IMR-90 (cell line): Measurements from ENCODE around the gene DGKD. TPM values are rescaled to one million over a fixed set of nuclear protein-coding genes. Genes with fewer than 3 reads are reported as not detected.

Experiments
- ATAC-seq: fragments of 200-7000 bp; cut with Tn5 transposase; 2 replicates; pipeline ENCODE4 v1.9.1; 2020; ENCODE audit warnings: low read depth, mild to moderate bottlenecking, moderate library complexity
- BruUV-seq: library from RNA; stranded (reverse); fragments of 400-500 nt; replicated peaks from 2 replicates; lab custom pipeline; 2021; lab: Mats Ljungman, UMichigan
- CTCF ChIA-PET: fragments of 300-600 bp; formaldehyde crosslinking; extraction: SDS; loops from one replicate; lab custom pipeline; 2021; ENCODE audit warnings: antibody characterized with exemption; lab: Yijun Ruan, JAX
- POLR2A ChIA-PET: fragments of 300-600 bp; sonication (Branson Sonifier 250); formaldehyde crosslinking; loops from one replicate; lab custom pipeline; 2022; ENCODE audit warnings: antibody characterized with exemption; ENCODE audit not compliant: unreplicated experiment; lab: Charles Lee
- DNase-seq: peaks from one replicate; pipeline ENCODE4 v3.0.0; 2013
- H2AFZ ChIP-seq: replicated peaks from 2 replicates; pipeline ENCODE3; 2013; ENCODE audit warnings: low read length, mild to moderate bottlenecking; ENCODE audit not compliant: poor library complexity
- H2AK5ac ChIP-seq: 2 replicates; pipeline ENCODE4 v1.6.1; 2013; ENCODE audit warnings: low read depth, low read length, inconsistent platforms
- H2AK9ac ChIP-seq: replicated peaks from 2 replicates; pipeline ENCODE3; 2013; ENCODE audit warnings: mild to moderate bottlenecking, low read depth, low read length, moderate library complexity; ENCODE audit not compliant: poor library complexity
- H2BK120ac ChIP-seq: 2 replicates; pipeline ENCODE4 v1.6.1; 2013; ENCODE audit warnings: low read depth, low read length, inconsistent platforms
- H2BK15ac ChIP-seq: 3 replicates; pipeline ENCODE4 v1.6.1; 2013; ENCODE audit warnings: low read depth, low read length, inconsistent platforms
- H2BK20ac ChIP-seq: 2 replicates; pipeline ENCODE4 v1.6.1; 2013; ENCODE audit warnings: low read depth, mild to moderate bottlenecking, inconsistent platforms, low read length, moderate library complexity
- H2BK5ac ChIP-seq: 2 replicates; pipeline ENCODE4 v1.6.1; 2013; ENCODE audit warnings: mild to moderate bottlenecking, low read depth, low read length, inconsistent platforms; ENCODE audit not compliant: poor library complexity, severe bottlenecking
- H3K14ac ChIP-seq: replicated peaks from 2 replicates; pipeline ENCODE4 v1.6.1; 2013; ENCODE audit warnings: low read depth, low read length, inconsistent platforms
- H3K18ac ChIP-seq: 2 replicates; pipeline ENCODE4 v1.6.1; 2013; ENCODE audit warnings: low read depth, low read length, control low read depth
- H3K23ac ChIP-seq: 2 replicates; pipeline ENCODE4 v1.6.1; 2013; ENCODE audit warnings: low read depth, low read length, inconsistent platforms
- H3K27ac ChIP-seq: 2 replicates; pipeline ENCODE4 v1.5.1; 2013; ENCODE audit warnings: mild to moderate bottlenecking, control low read depth, low read length; ENCODE audit not compliant: insufficient read depth
- H3K27me3 ChIP-seq: 2 replicates; pipeline ENCODE4 v1.6.1; 2013; ENCODE audit warnings: low read length; ENCODE audit not compliant: control insufficient read depth, insufficient read depth
- H3K36me3 ChIP-seq: 2 replicates; pipeline ENCODE4 v1.6.1; 2013; ENCODE audit warnings: low read length, mixed read lengths; ENCODE audit not compliant: control insufficient read depth, insufficient read depth
- H3K4ac ChIP-seq: 2 replicates; pipeline ENCODE4 v1.6.1; 2013; ENCODE audit warnings: low read depth, low read length, inconsistent platforms
- H3K4me1 ChIP-seq: 2 replicates; pipeline ENCODE4 v1.6.1; 2013; ENCODE audit warnings: low read length, mixed read lengths; ENCODE audit not compliant: control insufficient read depth, insufficient read depth
- H3K4me2 ChIP-seq: 2 replicates; pipeline ENCODE4 v1.6.1; 2013; ENCODE audit warnings: low read depth, mild to moderate bottlenecking, control low read depth, low read length, moderate library complexity
- H3K4me3 ChIP-seq: 2 replicates; pipeline ENCODE4 v1.5.1; 2013; ENCODE audit warnings: low read depth, mild to moderate bottlenecking, control low read depth, low read length, moderate library complexity; ENCODE audit not compliant: insufficient read depth
- H3K56ac ChIP-seq: 2 replicates; pipeline ENCODE4 v1.6.1; 2013; ENCODE audit warnings: low read length, inconsistent platforms; ENCODE audit not compliant: insufficient read depth; ENCODE audit errors: extremely low read depth
- H3K79me1 ChIP-seq, 2 experiments: 2 replicates each; pipeline ENCODE4 v1.6.1; 2013; ENCODE audit warnings: low read length in 2 of 2, inconsistent platforms in 1 of 2, low read depth in 1 of 2
- H3K9ac ChIP-seq: 2 replicates; pipeline ENCODE4 v1.6.1; 2013; ENCODE audit warnings: low read depth, low read length, control low read depth
- H3K9me1 ChIP-seq: 2 replicates; pipeline ENCODE4 v1.6.1; 2013; ENCODE audit warnings: low read length, inconsistent platforms; ENCODE audit not compliant: insufficient read depth
- H3K9me3 ChIP-seq: 2 replicates; pipeline ENCODE4 v1.6.1; 2013; ENCODE audit warnings: low read length; ENCODE audit not compliant: control insufficient read depth, insufficient read depth
- H4K20me1 ChIP-seq: 2 replicates; pipeline ENCODE4 v1.6.1; 2013; ENCODE audit warnings: low read length, inconsistent platforms; ENCODE audit not compliant: insufficient read depth
- H4K5ac ChIP-seq: 2 replicates; pipeline ENCODE4 v1.6.1; 2013; ENCODE audit warnings: mild to moderate bottlenecking, low read depth, low read length, control low read depth
- H4K8ac ChIP-seq, 2 experiments: 2 replicates each; pipeline ENCODE4 v1.6.1; 2013; ENCODE audit warnings: low read depth in 2 of 2, low read length in 2 of 2, control low read depth in 1 of 2, inconsistent platforms in 1 of 2
- H4K91ac ChIP-seq: 2 replicates; pipeline ENCODE4 v1.6.1; 2013; ENCODE audit warnings: low read depth, low read length, inconsistent platforms; ENCODE audit not compliant: insufficient read depth
- WGBS, 2 experiments: methylation state at CpG; one replicate each; pipeline versions ENCODE4 v1.1.5 to v1.1.7; 2013; ENCODE audit warnings: missing lambda C conversion rate in 2 of 2; ENCODE audit not compliant: insufficient read length in 1 of 2; ENCODE audit errors: extremely low coverage in 2 of 2; 5-methylcytosine and 5-hydroxymethylcytosine counted together
- dilution Hi-C: fragments of 300-500 bp; cut with HindIII; formaldehyde crosslinking; loops from one replicate; pipeline ENCODE4 v1.14.3; 2018; ENCODE audit warnings: low sequenced_read_pairs; ENCODE audit not compliant: unreplicated experiment
- in situ Hi-C: fragments of 300-500 bp; cut with MboI; formaldehyde crosslinking; loops from 3 replicates; pipeline ENCODE4 v1.14.3; 2019; ENCODE audit warnings: low sequenced_read_pairs, inconsistent platforms, mixed read lengths
- intact Hi-C: fragments of 100-400 bp; cut with micrococcal nuclease; formaldehyde crosslinking; loops from 2 replicates; pipeline ENCODE4 v1.10.0; 2022
- polyA plus RNA-seq, 3 experiments: library from polyadenylated mRNA; depleted of rRNA; stranded (reverse); fragments of >200 nt; gene quantifications; 2 replicates each; pipeline ENCODE4 v1.2.3, GENCODE V29; 2012; ENCODE audit warnings: low replicate concordance in 1 of 3
- total RNA-seq: library from RNA; depleted of rRNA; stranded (reverse); fragments of >200 nt; gene quantifications from 2 replicates; pipeline ENCODE4 v1.2.3, GENCODE V29; 2012
- TF ChIP-seq, protein P1 (sequence below): fragments of 150-350 bp; IDR thresholded peaks from 2 replicates; pipeline ENCODE4 v1.6.1; 2016; ENCODE audit warnings: low read depth, mild to moderate bottlenecking, low read length, moderate library complexity, borderline replicate concordance
- TF ChIP-seq, protein P2 (sequence below): conservative IDR thresholded peaks from 2 replicates; pipeline ENCODE4 v1.5.1; 2012; ENCODE audit warnings: mild to moderate bottlenecking, low read depth, low read length, improper control_type of control experiment

Gene DGKD
- total and polyA plus RNA-seq, 2 of the 4 experiments (the other 2 are of a cell fraction): 6.5 to 10.1 TPM

DNA sequence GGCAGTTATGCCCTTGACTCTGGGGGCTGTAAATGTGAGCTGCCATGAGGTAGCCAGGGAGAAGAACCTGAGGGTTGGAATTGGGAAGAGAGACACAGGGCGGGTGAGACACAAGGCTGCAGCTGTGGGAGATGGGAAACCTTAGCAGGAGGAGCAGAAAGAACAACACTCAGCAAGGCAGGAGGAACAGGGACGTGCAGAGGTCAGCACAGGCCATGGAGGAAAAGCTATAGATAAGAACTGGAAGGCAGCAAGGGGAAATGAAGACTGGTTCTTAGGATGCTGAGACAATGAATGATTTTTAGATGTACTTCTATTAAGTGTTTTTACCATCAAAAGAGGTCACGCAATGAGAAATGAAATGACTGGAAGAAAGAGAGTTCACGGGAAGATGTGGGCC lies 132.1 kb downstream of the DGKD start:
- Histone ChIP-seq H3K4me2 (no peak overlapping the region), H3K27ac (peak overlapping the region; percentile 42), H3K4me1 (peaks cover 20% of the 10 kb centered on the region), H2BK120ac (peak overlapping the region; percentile 93), H3K79me1 (peaks cover 0 to 4% of the 10 kb centered on the region in 2 experiments; a peak in 1 of 4 replicates), H2AFZ (peak overlapping the region; percentile 35), H2BK15ac (peak overlapping the region; percentile 76; the same call in 2 of the 3 replicates), H3K23ac (peak overlapping the region; percentile 65), H4K8ac (peak overlapping the region; percentile 38 to 49), H2BK20ac (peak overlapping the region; percentile 88), H3K14ac (peak overlapping the region; percentile 71), H3K9ac (no peak overlapping the region), H3K4me3 (no peak overlapping the region), H4K91ac (peak overlapping the region; percentile 91), H3K9me3 (no peaks in the 10 kb centered on the region), H2AK5ac (peak overlapping the region; percentile 88), H2BK5ac (peak overlapping the region; percentile 90), H3K56ac (no peak overlapping the region), H4K20me1 (no peaks in the 10 kb centered on the region; the same call in 1 of the 2 replicates), H3K18ac (peak overlapping the region; percentile 62), H3K36me3 (peaks cover 21% of the 10 kb centered on the region), H4K5ac (peak overlapping the region; percentile 28; the same call in 1 of the 2 replicates), H3K4ac (peak overlapping the region; percentile 93), H3K27me3 (no peaks in the 10 kb centered on the region), H2AK9ac (peak overlapping the region; percentile 73), H3K9me1 (peaks cover 18% of the 10 kb centered on the region)
- POLR2A ChIA-PET: no interaction called here
- intact Hi-C loops: no loop called here
- TF ChIP-seq, protein P1, sequence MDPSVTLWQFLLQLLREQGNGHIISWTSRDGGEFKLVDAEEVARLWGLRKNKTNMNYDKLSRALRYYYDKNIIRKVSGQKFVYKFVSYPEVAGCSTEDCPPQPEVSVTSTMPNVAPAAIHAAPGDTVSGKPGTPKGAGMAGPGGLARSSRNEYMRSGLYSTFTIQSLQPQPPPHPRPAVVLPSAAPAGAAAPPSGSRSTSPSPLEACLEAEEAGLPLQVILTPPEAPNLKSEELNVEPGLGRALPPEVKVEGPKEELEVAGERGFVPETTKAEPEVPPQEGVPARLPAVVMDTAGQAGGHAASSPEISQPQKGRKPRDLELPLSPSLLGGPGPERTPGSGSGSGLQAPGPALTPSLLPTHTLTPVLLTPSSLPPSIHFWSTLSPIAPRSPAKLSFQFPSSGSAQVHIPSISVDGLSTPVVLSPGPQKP: no peak
- TF ChIP-seq, protein P2, sequence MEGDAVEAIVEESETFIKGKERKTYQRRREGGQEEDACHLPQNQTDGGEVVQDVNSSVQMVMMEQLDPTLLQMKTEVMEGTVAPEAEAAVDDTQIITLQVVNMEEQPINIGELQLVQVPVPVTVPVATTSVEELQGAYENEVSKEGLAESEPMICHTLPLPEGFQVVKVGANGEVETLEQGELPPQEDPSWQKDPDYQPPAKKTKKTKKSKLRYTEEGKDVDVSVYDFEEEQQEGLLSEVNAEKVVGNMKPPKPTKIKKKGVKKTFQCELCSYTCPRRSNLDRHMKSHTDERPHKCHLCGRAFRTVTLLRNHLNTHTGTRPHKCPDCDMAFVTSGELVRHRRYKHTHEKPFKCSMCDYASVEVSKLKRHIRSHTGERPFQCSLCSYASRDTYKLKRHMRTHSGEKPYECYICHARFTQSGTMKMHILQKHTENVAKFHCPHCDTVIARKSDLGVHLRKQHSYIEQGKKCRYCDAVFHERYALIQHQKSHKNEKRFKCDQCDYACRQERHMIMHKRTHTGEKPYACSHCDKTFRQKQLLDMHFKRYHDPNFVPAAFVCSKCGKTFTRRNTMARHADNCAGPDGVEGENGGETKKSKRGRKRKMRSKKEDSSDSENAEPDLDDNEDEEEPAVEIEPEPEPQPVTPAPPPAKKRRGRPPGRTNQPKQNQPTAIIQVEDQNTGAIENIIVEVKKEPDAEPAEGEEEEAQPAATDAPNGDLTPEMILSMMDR: no peak
- 100% methylated on average over 2 of the region's 4 CpGs; no CpG with 5 or more reads in 1 of the 2 experiments for WGBS, 2 experiments
- DNase-seq: no peak
- BruUV-seq: no TSS peak
- no peak for ATAC-seq
- dilution Hi-C loops: no loop called here
- CTCF ChIA-PET: interaction anchor here (0.6 kb wide), 1 partner anchor 39 kb away, joined by 3 read pairs; no protein-coding TSS in a partner anchor
- in situ Hi-C loops: no loop called here
